NCI-H1105 (cell line): ENCODE results near the gene PRCP.
"Not testable (repeated sequence)": the region's sequence is repeated elsewhere in the genome, so short reads cannot be mapped to it uniquely, and the experiment has no call there.

Experiments
- DNase-seq: peaks from one replicate; lab custom pipeline; 2025; lab: John Stamatoyannopoulos, UW

PRCP gene

GRCh38 chr11:82871646-82872045 is 28.6 kb downstream of the PRCP start:
- DNase-seq: no peak

- no peak for DNase-seq
Observed at GRCh38 chr11:82869657-82870056, 30.6 kb downstream of the PRCP start.

DNA sequence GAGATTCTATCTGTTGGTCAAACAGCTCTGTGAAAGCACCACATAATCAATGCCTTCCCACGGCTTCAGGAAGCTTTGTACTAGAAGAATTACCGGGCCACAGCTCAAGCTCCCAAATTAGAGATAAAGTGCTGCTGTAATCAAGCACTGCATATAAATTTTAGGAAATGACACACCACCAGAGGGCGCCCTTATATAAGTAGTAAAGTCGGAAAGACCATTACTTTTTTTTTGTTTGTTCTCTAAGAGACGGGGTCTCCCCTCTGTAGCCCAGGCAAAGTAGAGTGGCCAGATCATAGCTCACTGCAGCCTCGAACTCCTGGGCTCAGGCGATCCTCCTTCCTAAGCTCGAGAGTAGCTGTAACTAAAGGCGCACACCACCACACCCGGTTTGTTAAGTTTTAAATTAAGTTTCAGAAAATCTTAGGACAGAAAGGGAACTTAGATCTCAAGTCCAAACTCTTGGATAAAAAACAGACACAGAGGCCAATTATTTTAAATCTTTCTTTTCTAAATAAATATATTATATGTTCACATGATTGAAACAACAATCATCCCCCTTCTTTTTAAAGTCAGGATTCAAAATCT is 32.6 kb downstream of the PRCP start:
- peak; percentile 89 for DNase-seq

DNA sequence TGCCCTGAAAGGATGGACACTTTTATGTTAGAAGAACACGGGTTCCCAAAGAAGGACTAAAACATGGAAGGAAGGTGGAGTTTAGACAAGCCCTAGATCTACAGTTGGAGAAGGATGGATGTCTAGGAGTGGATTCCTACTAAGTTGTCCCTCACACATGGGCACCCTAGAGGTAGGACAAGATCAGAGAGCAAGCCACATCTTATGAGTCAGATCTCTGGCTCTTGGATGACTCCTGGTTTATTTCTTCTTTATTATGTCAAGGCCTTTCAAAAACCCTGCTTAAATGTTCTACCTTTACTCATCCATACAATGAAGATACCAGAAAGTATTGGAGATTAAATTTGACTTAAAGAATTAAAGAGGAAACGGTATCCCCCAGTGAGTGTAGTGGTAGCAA is 34.4 kb downstream of the PRCP start:
- DNase-seq: no peak

GRCh38 chr11:82864268-82864667 is 36.0 kb downstream of the PRCP start:
- DNase-seq: peak; percentile 41

DNA sequence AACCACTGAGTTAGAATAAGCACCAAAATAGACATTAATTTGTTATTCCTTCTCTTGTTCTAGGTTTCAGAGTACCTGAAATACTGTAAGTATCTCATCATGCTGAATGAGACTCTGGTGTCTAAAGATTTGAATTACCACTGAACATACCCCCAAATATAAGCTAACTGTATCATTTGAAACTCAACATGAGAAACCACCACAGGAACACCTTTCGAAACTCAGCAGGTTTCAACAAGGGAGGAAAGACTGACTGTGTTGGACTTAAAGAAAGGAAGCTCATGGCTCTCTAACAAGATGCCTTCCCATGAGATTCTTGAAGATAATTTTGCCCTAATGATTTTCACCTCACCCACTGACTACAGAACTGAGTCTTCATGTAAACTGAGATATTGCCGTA is 37.0 kb downstream of the PRCP start:
- DNase-seq: no peak

DNA sequence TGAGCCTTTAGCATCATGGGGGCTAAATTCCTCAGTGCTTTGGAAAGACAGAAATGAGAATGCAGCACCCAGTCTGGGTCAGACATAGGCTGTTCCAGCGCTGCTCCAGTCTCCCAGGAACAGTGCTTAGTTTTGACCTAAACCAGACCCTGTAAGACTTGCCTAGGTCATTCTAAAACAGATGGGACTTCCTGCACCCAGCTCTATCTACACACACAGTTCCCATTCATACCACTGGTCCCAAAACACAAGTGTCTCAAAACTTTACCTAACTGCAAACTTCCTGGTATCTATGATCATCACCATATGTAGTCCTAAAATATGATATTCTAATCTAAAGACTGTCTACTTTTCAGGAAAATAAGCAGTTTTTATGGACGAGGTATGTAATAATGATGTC is 37.9 kb downstream of the PRCP start:
- DNase-seq: no peak

DNA sequence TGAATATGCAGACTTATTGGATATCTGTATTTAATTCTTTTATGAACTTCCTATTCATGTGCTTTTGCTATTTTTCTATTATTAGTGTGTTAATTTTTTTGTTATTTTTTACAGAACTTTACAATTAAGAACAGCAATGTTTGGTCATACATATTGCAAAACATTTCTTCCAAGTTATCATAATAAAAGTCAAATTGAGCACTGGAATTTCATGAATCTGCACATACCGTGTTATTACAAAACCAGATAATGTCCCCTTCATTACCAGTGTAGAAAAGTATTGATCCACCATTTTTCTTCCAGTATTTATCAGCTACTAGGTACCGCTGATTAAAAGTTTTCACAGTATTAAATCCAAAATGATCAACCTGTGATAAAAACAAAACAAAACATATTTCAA is 40.5 kb downstream of the PRCP start:
- no peak for DNase-seq

GRCh38 chr11:82858556-82859091 is 41.6 kb downstream of the PRCP start:
- no peak for DNase-seq

DNA sequence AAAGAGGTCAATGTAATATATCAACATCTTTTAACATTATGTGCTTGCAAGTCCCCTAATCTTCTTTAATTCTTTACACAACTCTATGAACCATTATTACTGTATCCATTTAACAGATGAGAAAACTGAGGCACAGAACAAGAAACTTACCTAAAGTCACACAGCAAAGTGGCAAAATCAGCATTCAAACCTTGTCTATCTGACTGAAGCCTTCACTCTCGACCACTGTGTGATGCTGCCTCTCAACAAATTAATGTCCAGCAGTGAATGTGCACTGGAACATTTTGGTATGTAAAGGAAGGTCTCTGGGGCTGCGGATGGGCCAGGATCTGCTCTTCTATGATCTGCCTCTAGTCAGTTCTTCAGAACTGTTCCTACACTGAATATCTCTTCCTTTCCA is 42.1 kb downstream of the PRCP start:
- no peak for DNase-seq

DNA sequence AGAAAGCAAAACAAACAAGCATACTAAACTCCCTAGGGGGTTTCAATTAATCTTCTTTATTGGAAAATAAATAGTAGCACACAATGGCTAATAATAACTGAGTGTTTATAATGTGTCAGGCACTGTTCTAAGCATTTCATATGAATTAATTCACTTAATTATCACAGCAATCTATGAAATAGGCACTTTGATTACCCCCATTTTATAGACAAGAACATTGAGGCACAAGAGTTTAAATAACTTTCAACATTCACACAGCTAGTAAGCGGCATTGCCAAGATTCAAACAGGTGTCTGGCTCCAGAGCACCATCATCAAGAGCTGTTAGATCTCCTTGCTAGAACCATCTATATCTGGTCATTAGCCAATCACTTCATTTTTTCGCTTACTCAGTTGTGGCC is 43.1 kb downstream of the PRCP start:
- DNase-seq: no peak

- no peak for DNase-seq
Observed at GRCh38 chr11:82855616-82856015, 44.6 kb downstream of the PRCP start.

DNA sequence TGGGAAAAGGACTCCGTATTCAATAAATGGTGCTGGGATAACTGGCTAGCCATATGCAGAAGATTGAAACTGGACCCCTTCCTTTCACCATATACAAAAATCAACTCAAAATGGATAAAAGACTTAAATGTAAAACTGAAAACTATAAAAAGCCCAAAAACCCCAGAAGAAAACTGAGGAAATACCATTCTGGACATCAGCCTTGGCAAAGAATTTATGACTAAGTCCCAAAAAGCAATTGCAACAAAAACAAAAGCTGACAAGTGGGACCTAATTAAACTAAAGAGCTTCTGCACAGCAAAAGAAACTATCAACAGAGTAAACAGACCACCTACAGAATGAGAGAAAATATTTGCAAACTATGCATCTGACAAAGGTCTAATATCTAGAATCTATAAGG is 45.3 kb downstream of the PRCP start:
- DNase-seq: not testable (repeated sequence)

DNA sequence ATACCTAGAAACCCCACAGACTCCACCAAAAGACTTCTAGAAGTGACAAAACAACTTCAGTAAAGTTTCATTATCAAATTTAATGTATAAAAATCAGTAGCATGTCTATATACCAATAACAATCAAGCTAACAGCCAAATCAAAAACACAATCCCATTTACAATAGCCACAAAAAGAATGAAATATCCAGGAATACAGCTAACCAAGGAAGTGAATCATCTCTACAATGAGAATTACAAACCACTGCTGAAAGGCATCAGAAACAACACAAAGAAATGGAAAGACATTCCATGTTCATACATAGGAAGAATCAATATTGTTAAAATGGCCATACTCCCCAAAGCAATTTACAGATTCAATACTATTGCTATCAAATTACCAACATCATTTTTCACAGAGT is 46.0 kb downstream of the PRCP start:
- DNase-seq: no peak

- no peak for DNase-seq
Observed at GRCh38 chr11:82848829-82849228, 51.4 kb downstream of the PRCP start.

DNA sequence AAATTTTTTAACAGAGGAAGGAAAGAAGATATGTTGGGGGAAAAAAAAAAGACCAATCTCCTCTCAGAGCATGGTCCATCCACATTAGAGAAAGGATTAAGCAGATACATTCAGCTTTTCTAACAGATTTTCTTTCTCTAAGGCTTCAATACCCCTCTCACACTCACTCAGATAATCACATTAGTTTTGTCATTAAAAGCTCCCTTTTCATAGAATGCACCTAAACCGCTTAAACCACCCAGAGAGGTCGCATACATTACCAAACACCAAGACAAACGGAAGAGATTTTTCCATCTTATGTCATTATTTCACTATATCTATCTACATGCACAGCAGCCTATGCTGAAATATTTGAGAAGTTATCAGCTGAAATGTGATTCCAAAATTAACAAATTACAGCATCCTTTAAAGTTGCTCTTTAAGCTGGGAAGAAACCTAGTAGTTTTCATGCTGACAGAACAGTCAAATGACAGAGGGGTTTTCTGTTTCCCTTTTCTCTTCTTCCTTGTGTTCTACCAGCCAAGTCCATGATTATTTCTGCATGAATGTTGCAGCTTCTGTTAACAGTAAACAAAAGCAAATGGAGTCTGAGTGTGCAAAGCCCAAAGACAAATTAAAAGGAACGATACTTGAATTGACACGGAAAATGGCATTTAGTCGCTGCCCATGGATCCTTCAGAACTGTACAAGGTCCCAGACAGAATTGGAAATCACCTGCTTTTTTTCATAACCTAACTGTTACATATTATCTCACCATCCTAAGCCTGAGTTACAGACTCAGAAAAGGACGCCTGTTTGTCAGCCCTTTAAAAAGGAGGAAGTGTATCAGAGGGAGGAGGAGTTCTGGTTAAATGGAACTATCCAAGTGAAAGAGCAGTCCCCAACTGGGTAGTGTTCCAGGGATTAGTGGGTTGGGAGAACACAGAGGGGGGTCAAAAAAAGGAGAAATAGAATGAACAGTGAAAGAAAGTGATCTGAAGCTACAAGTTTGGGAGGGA is 54.6 kb downstream of the PRCP start:
- no peak for DNase-seq

DNA sequence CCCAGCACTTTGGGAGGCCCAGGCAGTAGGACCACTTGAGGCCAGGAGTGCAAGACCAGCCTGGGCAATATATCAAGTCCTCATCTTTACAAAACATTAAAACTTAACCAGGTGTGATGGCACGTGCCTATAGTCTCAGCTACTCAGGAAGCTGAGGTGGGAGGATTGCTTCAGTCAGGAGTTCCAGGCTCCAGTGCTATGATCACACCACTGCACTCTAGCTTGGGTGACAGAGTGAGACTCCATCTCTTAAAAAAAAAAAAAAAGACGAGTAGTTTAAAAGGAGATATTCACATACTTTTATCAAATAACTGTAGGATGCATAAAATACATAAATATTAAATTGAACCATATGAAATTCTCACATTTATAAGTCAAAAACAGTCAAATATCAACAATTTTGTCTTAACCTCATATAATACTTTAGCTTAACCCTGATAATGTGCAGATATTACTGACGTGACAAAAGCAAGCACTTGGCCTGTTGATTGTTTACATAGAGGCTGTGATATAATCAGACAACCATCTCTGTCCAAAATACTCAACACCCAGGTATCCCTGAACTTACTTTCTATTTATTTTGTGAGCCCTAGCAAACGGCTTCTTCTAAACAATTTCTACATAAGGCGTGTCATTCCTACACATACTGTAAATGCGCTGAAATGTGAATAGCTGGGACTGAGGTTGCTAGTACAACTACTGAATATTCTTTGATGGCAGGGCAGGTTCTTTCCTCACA is 57.0 kb downstream of the PRCP start:
- no peak for DNase-seq

- DNase-seq: no peak
Observed at GRCh38 chr11:82842019-82842418, 58.2 kb downstream of the PRCP start.

GRCh38 chr11:82837650-82838049 is 62.6 kb downstream of the PRCP start:
- DNase-seq: peak; percentile 74

DNA sequence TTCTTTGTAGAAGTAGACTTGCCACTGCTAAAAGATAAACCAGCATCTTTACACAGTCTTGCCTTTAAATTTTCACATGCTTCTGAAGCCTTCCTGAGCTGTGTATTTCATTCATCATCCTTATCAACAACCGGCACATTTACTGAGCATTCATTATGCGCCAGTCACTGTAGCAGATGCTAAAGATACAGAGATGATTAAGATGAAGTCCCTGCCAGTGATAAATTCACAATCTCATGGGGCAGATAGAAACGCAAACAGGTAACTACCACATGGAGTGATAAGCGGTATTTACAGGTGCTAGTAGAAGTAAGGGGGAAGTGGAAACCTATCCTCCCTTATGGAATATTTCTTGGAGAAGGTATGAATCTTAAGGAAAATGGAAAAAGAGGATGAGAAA is 67.2 kb downstream of the PRCP start:
- no peak for DNase-seq

DNA sequence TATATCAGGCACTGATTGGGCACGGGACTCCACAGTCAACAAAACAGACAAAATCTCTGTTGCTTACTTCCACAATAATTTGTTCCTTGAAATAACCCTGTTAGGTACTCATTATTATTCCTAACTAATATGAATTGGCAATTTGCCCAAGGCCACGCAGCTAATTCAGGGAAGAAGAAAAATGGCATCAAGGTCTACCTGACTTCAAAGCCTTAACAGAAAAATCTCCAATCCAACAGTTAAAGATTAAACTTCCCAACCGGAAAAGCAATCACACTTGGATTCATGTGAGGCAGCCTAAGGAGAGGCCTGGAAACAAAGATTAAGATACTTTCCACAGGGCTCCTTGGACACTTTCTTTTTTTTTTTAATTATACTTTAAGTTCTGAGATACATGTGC is 68.9 kb downstream of the PRCP start:
- peak; percentile 21 for DNase-seq

- no peak for DNase-seq
Observed at GRCh38 chr11:82830746-82831145, 69.5 kb downstream of the PRCP start.

GRCh38 chr11:82829101-82829500 is 71.1 kb downstream of the PRCP start:
- DNase-seq: no peak
